Activated naive CD4-positive, alpha-beta T cell treated with Interleukin-2 at 50 U/mL for 16 hours (primary cell): ENCODE measurements around the gene SCML2.
"Not testable (repeated sequence)": the region's sequence is repeated elsewhere in the genome, so short reads cannot be mapped to it uniquely, and the experiment has no call there.

Experiments used
- DNase-seq: peaks from one replicate; pipeline ENCODE4 v3.0.0-alpha.2; 2020

SCML2 gene

GRCh38 chrX:18255059-18255458, 99.4 kb downstream of the SCML2 start:
- DNase-seq = no peak

GRCh38 chrX:18252644-18253359, 101.7 kb downstream of the SCML2 start:
- no peak for DNase-seq

- not testable (repeated sequence) for DNase-seq
These were observed 124.8 kb downstream of the SCML2 start for GRCh38 chrX:18229646-18230045.

GRCh38 chrX:18228069-18228468, 126.4 kb downstream of the SCML2 start:
- no peak for DNase-seq

DNA sequence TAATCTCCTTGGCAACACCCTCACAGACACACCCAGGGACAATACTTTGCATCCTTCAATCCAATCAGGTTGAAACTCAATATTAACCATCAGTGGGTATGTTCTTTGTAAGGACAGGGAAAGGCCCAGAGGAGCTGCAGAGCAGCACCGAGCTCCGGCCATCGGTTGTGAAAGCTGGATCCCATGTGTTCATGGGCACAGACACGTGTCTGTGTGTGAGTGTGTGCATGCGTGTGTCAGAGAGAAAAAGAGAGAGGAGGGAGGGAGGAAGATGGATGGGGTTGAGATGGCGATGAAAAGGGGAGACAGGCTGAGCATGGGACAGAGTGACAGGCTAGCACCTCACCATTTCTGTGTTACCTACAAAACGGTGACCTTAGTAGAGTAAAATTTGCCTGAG, 127.0 kb downstream of the SCML2 start:
- no peak for DNase-seq

GRCh38 chrX:18220786-18221185, 133.7 kb downstream of the SCML2 start, which contains the start of gene BEND2:
BEND2 (minus strand) TSS chrX:18220886; CDS start chrX:18220750, 136 bp downstream.
- no peak for DNase-seq

- DNase-seq = no peak
These were observed 144.0 kb downstream of the SCML2 start for GRCh38 chrX:18210470-18210869.

DNA sequence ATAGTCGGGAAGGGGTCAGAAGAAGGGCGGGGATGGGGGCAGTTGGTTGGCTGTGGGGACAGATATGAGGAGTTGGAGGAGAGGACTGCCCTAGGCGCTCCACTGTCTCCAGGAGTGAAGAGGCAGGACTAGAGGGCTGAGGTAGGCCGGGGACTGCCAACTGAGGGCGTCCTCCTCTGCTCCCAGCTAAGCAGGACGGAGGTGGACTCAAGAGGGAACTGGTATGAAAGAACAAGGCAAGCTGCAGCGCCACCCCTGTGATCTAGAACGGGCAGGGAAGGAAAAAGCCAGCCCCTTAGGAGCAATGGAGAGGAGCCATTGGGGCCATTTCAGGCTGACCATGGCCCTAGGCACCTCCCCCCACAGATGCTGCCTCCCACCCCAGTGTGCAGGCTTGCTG, 147.8 kb downstream of the SCML2 start:
- no peak for DNase-seq

GRCh38 chrX:18203631-18204030, 150.9 kb downstream of the SCML2 start:
- no peak for DNase-seq

- DNase-seq = no peak
These were observed 159.8 kb downstream of the SCML2 start for GRCh38 chrX:18194688-18195087.
